Panc1 (cell line): Measurements from ENCODE around the gene TMOD1. TPM values are rescaled to one million over a fixed set of nuclear protein-coding genes. Genes with fewer than 3 reads are reported as not detected.

Source experiments
- ATAC-seq: fragments of 200-7000 bp; cut with Tn5 transposase; 2 replicates; pipeline ENCODE4 v1.9.1; 2020; ENCODE audit warnings: mild to moderate bottlenecking, moderate library complexity
- BruUV-seq: library from RNA; stranded (reverse); fragments of 400-500 nt; replicated peaks from 2 replicates; lab custom pipeline; 2021; lab: Mats Ljungman, UMichigan
- CTCF ChIA-PET: fragments of 300-600 bp; sonication (Branson Sonifier 250); formaldehyde crosslinking; loops from one replicate; lab custom pipeline; 2022; ENCODE audit warnings: antibody characterized with exemption; lab: Charles Lee
- POLR2A ChIA-PET: fragments of 300-600 bp; sonication (Branson Sonifier 250); formaldehyde crosslinking; loops from one replicate; lab custom pipeline; 2022; ENCODE audit warnings: antibody characterized with exemption; lab: Charles Lee
- DNase-seq: peaks from one replicate; pipeline ENCODE4 v3.0.0-alpha.2; 2010; ENCODE audit warnings: low read depth, low spot score
- H3K27ac ChIP-seq: 2 replicates; pipeline ENCODE4 v1.5.1; 2011; ENCODE audit warnings: mild to moderate bottlenecking, low read length, inconsistent platforms
- H3K27me3 ChIP-seq: fragments of 200-500 bp; sonication (Bioruptor generic); 2 replicates; pipeline ENCODE4 v1.6.0; 2014; ENCODE audit warnings: low read length, inconsistent platforms; ENCODE audit not compliant: control insufficient read depth, insufficient read depth
- H3K36me3 ChIP-seq: fragments of 200-500 bp; sonication (Bioruptor generic); 2 replicates; pipeline ENCODE4 v1.5.1; 2014; ENCODE audit warnings: inconsistent platforms, mild to moderate bottlenecking, low read length, moderate library complexity; ENCODE audit not compliant: control insufficient read depth, insufficient read depth
- H3K4me1 ChIP-seq: 2 replicates; pipeline ENCODE4 v1.5.1; 2011; ENCODE audit warnings: inconsistent platforms, mild to moderate bottlenecking, low read length, moderate library complexity; ENCODE audit not compliant: control insufficient read depth, insufficient read depth
- H3K4me3 ChIP-seq, 2 experiments: 2 replicates each; pipeline ENCODE4 v1.5.1; 2011 to 2012; ENCODE audit warnings: low read depth in 2 of 2, low read length in 2 of 2, mild to moderate bottlenecking in 2 of 2, inconsistent platforms in 1 of 2, moderate library complexity in 1 of 2
- H3K9me3 ChIP-seq: fragments of 200-500 bp; sonication (Bioruptor generic); 2 replicates; pipeline ENCODE4 v1.5.1; 2014; ENCODE audit warnings: low read depth, mild to moderate bottlenecking, inconsistent platforms, low read length, moderate library complexity; ENCODE audit not compliant: control insufficient read depth, insufficient read depth
- CTCF ChIP-seq: fragments of 450-650 bp; IDR thresholded peaks from 2 replicates; pipeline ENCODE4 v1.5.1; 2017; ENCODE audit warnings: mild to moderate bottlenecking
- POLR2AphosphoS5 ChIP-seq: IDR thresholded peaks from 2 replicates; pipeline ENCODE4 v1.6.1; 2012; ENCODE audit warnings: mild to moderate bottlenecking, low read depth, low read length, moderate library complexity
- REST ChIP-seq, 2 experiments: IDR thresholded peaks; 2 replicates each; pipeline ENCODE4 v1.6.1; 2011 to 2012; ENCODE audit warnings: low read depth in 2 of 2, control low read depth in 1 of 2, low read length in 1 of 2, mild to moderate bottlenecking in 1 of 2, moderate library complexity in 1 of 2; ENCODE audit not compliant: insufficient read depth in 1 of 2
- SIN3A ChIP-seq: IDR thresholded peaks from 2 replicates; pipeline ENCODE4 v1.6.1; 2012; ENCODE audit warnings: low read depth, mild to moderate bottlenecking, low read length, moderate library complexity, borderline replicate concordance; ENCODE audit not compliant: insufficient read depth
- TCF7L2 ChIP-seq: IDR thresholded peaks from 2 replicates; pipeline ENCODE4 v1.6.1; 2011; ENCODE audit warnings: mild to moderate bottlenecking, low read depth, low read length, inconsistent platforms
- in situ Hi-C: cut with HindIII; loops from 2 replicates; pipeline ENCODE4 v1.10.0; 2016; ENCODE audit warnings: low sequenced_read_pairs, low pct_unique_long_range_greater_than_20kb
- intact Hi-C: fragments of 100-400 bp; cut with micrococcal nuclease; formaldehyde crosslinking; loops from one replicate; pipeline ENCODE4 v1.10.0; 2022; ENCODE audit not compliant: unreplicated experiment
- total RNA-seq: library from RNA; stranded (reverse); gene quantifications from one replicate; pipeline ENCODE4 v1.2.1, GENCODE V29; 2021; ENCODE audit not compliant: unreplicated experiment

TMOD1 gene
- total RNA-seq, 1 experiment from 2014 or later = 1.4 TPM

- Histone ChIP-seq H3K9me3 (no peaks in the 10 kb centered on the region), H3K27ac (no peak overlapping the region), H3K4me3 (no peak overlapping the region), H3K36me3 (no peaks in the 10 kb centered on the region), H3K27me3 (no peaks in the 10 kb centered on the region), H3K4me1 (no peaks in the 10 kb centered on the region)
- no peak for ATAC-seq
- POLR2A ChIA-PET = no interaction called here
- DNase-seq = no peak
- in situ Hi-C loops = no loop called here
- no peak for TF ChIP-seq REST (IDR thresholded peaks at IDR 0.05; ENCODE audit: insufficient read depth in 1 of 2, low read depth in 2 of 2, low read length in 1 of 2)
- no peak for TF ChIP-seq TCF7L2
- no peak for TF ChIP-seq SIN3A
- no peak for TF ChIP-seq POLR2AphosphoS5
- TF ChIP-seq CTCF = no peak
- intact Hi-C loops = loop anchor here (2.0 kb wide), 1 partner anchor 131 kb away; no protein-coding TSS in a partner anchor
- BruUV-seq = no TSS peak
- CTCF ChIA-PET = interaction anchor here (0.5 to 2.0 kb wide), 5 partner anchors 16 to 742 kb away, joined by 3 to 18 read pairs (median 8); partner anchors contain the start of gene TDRD7
These were observed 97.9 kb downstream of the TMOD1 start for GRCh38 chr9:97599314-97599846.

- BruUV-seq = no TSS peak
- TF ChIP-seq SIN3A (no peak), REST (IDR thresholded peaks at IDR 0.05; ENCODE audit: insufficient read depth in 1 of 2, low read depth in 2 of 2, low read length in 1 of 2) (no peak), POLR2AphosphoS5 (no peak), TCF7L2 (no peak), CTCF (no peak)
- POLR2A ChIA-PET = no interaction called here
- DNase-seq (no peak), ATAC-seq (no peak)
- CTCF ChIA-PET = no interaction called here
- intact Hi-C loops = no loop called here
- Histone ChIP-seq H3K27ac (no peak overlapping the region), H3K27me3 (no peaks in the 10 kb centered on the region), H3K4me1 (no peaks in the 10 kb centered on the region), H3K9me3 (no peaks in the 10 kb centered on the region), H3K4me3 (no peak overlapping the region), H3K36me3 (peaks cover 3% of the 10 kb centered on the region; the same call in 1 of the 2 replicates)
- in situ Hi-C loops = no loop called here
These were observed 99.2 kb downstream of the TMOD1 start for GRCh38 chr9:97600531-97601227.
